HG03571 (cell line): ENCODE measurements around the gene AFF4.
"Not testable (repeated sequence)": the region's sequence is repeated elsewhere in the genome, so short reads cannot be mapped to it uniquely, and the experiment has no call there.

Source experiments
- ATAC-seq: cut with Tn5 transposase; IDR thresholded peaks from one replicate; pipeline ENCODE4 v1.9.1; 2021; ENCODE audit not compliant: unreplicated experiment

The AFF4 gene

GRCh38 chr5:132854992-132855391, 108.4 kb downstream of the AFF4 start:
- ATAC-seq, result not testable (repeated sequence)

- no peak for ATAC-seq
These were observed 109.1 kb downstream of the AFF4 start for GRCh38 chr5:132854301-132854700.

DNA sequence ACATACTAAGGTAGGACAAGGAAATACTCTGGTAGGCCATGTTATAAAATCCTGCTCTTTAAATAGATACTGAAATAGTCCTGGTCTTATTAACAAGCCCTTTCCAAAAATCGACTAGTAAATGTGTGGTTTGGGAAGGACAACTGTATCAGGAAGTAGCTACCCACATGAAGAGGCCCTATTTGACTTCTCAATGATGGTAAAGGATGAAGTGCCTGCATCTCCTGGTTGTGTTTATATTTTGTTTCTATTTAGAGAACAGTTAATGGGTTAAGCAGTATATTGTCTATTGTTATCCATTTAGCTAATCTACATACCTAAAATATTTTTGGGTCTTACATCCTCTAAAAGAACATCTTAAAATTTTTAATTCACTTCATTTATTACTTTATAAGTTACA, 109.6 kb downstream of the AFF4 start:
- no peak for ATAC-seq

GRCh38 chr5:132853323-132853722, 110.1 kb downstream of the AFF4 start:
- no peak for ATAC-seq

DNA sequence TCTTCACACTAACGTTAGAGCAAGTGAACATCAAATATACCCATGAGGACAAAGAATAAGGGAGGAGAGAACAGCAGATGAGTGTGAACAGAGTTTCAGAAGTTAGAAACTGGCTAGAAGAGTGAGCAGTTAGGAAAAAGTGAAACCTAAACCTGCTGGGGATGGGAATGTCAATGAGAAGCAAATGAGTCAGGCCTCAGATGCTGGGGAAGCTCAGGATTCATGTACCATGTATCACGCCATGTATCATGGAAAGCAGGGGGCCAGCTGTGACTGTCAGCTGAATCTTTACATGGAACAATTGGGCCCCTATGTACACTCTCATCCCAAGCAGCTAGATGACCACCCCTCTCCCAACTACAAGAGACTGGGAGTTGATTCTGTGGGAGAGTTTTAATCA, 113.4 kb downstream of the AFF4 start:
- ATAC-seq, result no peak

GRCh38 chr5:132849347-132849746, 114.1 kb downstream of the AFF4 start:
- ATAC-seq, result no peak

DNA sequence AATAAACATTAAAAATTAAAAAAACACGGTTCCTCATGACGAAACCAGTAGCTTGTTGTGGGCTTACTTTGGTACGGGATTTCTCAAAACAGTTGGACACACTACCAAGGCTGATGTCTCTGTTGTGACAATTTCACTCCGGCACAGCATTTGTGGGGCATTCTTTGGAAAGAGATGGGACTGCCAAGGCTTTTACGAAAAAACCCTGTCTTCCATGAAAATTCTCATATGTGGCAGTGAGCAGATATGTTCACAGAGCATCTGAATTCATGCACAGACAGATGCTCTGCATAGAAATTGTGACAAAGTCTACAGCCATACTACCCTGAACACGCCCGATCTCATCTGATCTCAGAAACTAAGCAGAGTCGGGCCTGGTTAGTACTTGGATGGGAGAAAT, 115.2 kb downstream of the AFF4 start:
- ATAC-seq, result no peak

DNA sequence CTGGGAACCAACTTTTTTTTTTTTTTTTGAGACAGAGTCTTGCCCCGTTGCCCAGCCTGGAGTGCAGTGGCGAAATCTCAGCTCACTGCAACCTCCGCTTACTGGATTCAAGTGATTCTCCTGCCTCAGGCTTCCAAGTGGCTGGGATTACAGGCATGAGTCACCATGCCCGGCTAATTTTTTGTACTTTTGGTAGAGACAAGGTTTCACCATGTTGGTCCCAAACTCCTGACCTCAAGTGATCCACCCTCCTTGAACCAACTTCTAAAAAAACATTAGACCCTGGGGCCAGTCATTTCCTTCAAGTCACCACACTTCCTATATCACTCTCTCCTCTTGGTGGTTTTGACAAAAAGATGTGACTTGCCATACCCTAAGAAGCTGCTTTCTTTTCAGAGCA, 122.1 kb downstream of the AFF4 start:
- no peak for ATAC-seq

GRCh38 chr5:132840896-132841295, 122.5 kb downstream of the AFF4 start:
- no peak for ATAC-seq

DNA sequence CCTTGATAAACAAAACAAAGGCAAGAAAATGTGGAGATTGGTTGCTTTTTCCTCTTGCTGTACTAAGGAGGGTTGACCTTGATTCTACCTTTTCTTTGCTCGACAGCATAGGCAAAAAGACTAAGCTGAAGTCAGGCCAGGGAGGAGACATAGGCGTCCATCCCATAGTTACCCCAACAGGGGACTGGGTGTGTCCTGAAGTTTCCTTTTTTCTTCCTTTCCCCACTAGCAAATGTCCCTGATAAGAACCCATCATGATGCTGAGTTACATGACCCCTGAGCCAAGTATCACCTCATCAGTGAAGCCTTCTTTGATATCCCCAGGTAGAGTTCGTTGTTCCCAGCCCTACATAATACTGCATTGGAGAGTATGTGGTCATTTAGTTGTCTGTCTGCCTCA, 123.1 kb downstream of the AFF4 start:
- ATAC-seq, result no peak

DNA sequence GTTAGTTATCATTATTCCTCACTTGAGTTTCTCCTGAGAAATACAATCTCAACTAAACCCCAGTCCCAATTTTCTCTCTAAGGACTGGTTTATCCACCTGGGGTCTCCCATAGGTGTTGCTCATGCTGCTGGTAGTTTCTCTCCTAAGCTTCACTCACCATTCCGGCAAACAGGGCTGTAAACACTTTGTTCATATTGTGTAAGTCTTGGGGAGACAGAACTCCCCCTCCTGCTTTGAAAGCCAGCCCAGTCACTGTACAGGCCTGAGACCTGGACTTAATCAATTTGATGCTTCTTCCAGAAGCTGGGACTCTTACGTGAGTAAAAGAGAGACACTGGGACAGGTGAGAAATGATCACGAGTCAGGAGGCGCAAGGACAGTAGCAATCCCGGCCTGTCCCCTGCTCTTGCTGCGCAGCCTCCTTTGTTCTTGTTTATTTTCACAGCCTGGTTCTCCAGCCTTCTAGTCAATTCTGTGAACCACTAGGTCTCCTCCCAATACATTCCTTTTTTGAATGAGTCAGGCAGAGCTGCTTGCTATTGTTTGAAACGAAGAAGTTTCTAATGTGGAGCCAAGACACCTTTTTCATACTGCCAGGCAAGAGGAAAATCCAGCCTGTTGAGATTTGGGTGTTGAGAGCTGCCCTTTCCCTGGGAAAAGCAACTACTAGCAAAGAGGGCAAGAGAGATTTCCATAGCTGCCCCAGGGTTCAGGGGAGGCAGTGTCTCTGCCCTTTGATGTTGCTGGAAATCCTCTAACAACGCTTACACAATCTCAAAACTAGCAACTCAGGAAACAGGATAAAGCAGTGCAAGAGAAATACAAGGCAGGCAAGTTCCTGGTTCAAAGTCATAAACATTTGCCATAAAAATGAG, 123.8 kb downstream of the AFF4 start:
- ATAC-seq, result no peak

- ATAC-seq, result no peak
These were observed 124.7 kb downstream of the AFF4 start for GRCh38 chr5:132838516-132839282.

- no peak for ATAC-seq
These were observed 125.6 kb downstream of the AFF4 start for GRCh38 chr5:132837868-132838267.

DNA sequence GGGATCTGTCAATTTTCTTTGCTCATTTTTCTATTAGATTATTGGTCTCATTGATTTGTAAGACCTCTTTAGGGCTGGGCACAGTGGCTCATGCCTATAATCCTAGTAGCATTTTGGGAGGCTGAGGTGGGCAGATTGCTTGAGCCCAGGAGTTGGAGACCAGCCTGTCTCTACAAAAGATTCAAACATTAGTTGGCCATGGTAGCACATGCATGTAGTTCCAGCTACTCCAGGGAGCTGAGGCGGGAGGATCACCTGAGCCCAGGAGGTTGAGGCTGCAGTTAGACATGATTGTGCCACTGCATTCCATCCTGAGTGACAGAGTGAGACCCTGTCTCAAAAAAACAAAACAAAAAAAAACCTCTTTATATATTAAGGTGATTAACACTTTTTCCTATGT, 126.6 kb downstream of the AFF4 start:
- no peak for ATAC-seq

DNA sequence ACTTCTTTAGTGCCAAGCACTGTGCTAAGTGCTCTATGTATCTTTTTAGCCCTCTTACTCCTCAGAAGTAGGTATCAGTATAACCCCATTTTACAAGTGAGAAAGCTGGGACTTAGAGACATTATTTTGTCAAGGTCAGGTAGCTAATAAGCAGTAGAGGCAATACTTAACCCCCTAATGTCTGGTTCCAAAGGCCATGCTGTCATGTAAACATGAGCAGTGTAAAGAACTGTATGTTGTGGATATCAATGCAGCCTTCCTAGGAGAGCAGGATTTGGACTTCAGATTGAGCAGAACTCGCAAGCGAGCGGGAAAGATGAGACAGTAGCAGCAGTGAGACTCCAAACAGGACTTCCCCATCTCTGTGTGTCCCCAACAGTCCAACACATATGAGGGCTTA, 129.4 kb downstream of the AFF4 start:
- ATAC-seq, result no peak

DNA sequence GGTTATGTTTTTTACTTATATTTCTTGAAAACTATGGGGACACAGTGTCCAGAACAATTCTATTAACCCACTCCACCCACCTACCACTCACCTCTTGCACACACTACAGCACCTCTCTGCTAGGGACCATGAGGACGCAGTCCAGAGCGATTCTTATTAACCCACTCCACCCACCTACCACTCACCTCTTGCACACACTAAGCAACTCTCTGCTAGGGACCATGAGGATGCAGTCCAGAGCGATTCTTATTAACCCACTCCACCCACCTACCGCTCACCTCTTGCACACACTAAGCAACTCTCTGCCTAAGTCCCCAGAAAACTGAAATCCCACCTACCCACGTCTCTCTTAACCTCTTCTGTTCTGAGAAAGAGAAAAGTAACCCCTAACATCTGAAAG, 130.8 kb downstream of the AFF4 start:
- no peak for ATAC-seq

DNA sequence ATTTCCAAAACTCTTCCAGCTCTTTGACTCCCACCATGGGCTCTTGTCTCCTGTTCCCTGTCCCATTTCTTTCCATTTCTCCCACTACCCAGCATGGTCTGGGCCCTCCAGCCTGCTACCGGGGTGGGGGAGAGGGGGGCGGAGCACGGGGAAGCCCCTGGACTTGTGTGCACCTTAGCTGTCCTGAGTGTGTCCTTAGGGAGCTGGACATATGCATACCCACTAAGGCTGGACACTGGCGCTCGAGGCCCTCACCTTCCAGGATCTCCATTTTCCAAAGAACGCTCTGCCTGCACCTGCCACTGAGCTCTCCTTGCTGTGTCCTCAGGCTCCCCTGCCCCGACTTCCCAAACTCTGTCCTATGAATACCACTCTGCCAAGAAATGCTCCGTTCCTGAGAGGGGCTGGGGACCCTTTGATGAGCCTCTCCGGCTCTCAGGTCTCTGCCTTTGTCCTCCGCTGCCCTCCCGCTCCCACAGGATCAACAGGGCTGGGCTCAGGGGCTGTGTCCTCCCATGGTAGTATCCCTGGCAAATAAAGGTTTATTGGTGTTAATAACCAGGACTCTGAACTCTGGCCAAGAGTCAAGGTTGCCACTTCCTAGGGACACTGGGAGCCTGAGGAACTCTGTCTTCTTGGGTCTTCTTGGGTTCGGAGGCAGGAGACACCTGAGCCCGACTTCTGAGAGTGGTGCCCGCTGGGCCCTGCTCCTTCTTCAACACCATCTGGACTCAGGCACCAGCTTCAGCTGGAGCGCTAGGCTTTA, 132.2 kb downstream of the AFF4 start:
- no peak for ATAC-seq

DNA sequence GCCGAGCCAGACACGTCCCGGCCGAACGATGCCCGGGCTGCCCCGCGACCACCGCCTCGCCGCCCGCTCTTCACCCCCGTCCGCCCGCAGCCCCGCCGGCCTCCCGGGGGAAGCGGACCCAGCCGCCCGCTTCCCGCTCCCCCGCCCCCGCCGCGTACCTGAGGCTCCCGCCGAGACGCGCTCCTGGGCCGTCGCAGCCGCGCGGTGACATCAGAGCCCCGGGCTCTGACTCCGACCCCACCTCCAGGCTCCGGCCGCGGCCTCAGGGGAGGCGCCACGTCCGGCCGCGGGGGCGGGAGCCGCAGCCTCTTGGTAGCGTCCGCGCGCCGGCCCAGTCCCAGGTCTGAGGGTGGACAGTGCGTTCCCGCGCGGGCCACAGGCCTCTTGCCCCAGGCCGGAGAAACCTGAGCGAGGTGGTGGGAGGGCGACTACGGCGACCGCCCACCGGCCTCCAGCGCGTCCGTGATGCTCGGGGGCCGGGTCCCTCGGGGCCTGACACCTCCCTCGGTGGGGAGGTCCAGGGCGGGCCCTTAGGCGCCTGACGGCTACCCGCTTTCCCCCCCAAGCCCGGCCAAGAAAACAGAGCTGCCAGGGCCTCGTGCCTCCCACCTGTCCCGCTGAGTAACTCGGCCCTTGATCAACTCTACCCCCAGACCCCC, 132.9 kb downstream of the AFF4 start, which contains the start of gene SHROOM1:
Gene SHROOM1 (minus strand): TSS at position 212 of the 659 bp plus-strand sequence. CDS start 4,507 bp downstream, outside the sequence.
- ATAC-seq, result peak; percentile 66

DNA sequence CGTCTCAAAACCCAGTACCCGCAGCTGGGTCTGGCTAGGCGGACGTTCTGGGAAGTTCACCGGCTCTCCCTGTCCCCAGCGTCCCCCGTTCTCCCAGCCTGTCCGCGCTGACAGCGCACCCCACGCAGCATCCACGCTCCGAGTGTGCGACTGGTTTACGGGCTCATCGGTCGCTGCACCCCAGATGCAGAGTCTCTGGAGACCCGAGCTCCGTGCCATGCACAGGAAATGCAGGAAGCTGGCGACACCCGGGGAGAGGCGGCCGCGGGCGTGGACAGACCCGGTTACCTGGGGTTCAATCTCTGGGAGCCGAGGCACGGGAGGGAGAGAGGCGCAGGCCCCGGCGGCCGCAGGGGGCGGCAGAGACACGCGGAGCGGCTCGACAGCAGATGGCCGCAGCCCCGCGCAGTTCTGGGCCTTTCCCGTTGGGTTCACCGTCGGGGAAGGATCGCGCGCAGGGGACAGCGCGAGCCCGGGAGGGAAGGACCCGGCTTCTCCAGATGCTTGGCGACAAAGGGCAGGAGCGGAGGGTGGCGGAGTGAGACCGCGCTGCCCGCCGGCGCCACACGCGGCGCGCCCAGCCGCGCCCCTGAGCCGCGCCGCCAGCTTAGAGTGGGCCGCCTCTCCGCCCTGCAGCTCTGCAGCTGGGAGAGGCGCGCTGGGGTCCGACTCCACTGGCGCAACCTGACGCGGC, 133.5 kb downstream of the AFF4 start:
- ATAC-seq, result peak; percentile 71

GRCh38 chr5:132828846-132829494, 134.5 kb downstream of the AFF4 start:
- ATAC-seq, result no peak
